Measurements from ENCODE around the gene CD52.
"Not testable (repeated sequence)": the region's sequence is repeated elsewhere in the genome, so short reads cannot be mapped to it uniquely, and the experiment has no call there.

The CD52 gene

DNA sequence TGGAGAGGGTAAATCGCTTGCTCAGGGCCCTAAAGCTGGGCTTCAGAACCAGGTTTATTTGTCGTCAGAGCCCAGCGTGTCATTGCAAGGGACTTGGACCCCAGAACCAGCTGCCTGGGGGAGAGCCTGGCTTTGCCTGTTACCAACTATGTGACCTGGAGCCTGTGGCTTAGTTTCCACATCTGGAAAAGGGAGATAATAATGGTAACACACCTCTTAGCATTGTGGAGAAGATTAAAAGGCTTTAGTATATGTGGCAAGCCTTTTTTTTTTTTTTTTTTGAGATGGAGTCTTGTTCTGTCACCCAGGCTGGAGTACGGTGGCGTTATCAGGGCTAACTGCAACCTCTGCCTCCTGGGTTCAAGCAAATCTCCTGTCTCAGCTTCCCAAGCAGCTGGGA is 12.5 kb downstream of the CD52 start:
- Histone ChIP-seq H3K9ac (ENCODE audit: low read depth in 1 of 2, low read length in 2 of 2) (no peak overlapping the region), H3K9me3 (ENCODE audit: control insufficient read depth in 2 of 2, low read length in 2 of 2) (no peaks in the 10 kb centered on the region), H3K36me3 (ENCODE audit: control insufficient read depth in 2 of 2, insufficient read depth in 2 of 2, low read length in 2 of 2) (no peaks in the 10 kb centered on the region), H3K4me1 (ENCODE audit: control insufficient read depth in 2 of 2, insufficient read depth in 2 of 2, low read length in 2 of 2) (no peaks in the 10 kb centered on the region), H3K27ac (ENCODE audit: low read depth in 2 of 2, low read length in 2 of 2) (no peak overlapping the region), H3K27me3 (ENCODE audit: control insufficient read depth in 2 of 2, insufficient read depth in 2 of 2, low read length in 2 of 2) (no peaks in the 10 kb centered on the region), H3K4me3 (ENCODE audit: low read length in 2 of 2) (no peak overlapping the region)

DNA sequence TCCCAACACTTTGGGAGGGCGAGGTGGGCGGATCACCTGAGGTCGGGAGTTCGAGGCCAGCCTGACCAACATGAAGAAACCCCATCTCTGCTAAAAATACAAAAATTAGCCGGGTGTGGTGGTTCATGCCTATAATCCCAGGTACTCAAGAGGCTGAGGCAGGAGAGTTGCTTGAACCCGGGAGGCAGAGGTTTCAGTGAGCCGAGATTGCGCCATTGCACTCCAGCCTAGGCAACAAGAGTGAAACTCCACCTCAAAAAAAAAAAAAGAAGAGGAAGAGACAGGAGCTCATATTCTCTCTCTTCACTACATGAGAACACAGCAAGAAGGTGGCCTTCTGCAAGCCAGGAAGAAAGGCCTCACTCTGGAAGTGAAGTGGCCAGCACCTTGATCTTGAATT is 15.6 kb downstream of the CD52 start:
- H3K36me3 ChIP-seq (ENCODE audit: control insufficient read depth in 2 of 2, insufficient read depth in 2 of 2, low read length in 2 of 2); H3K27ac ChIP-seq (ENCODE audit: low read depth in 2 of 2, low read length in 2 of 2); H3K4me3 ChIP-seq (ENCODE audit: low read length in 2 of 2); H3K27me3 ChIP-seq (ENCODE audit: control insufficient read depth in 2 of 2, insufficient read depth in 2 of 2, low read length in 2 of 2); H3K9ac ChIP-seq (ENCODE audit: low read depth in 1 of 2, low read length in 2 of 2); H3K4me1 ChIP-seq (ENCODE audit: control insufficient read depth in 2 of 2, insufficient read depth in 2 of 2, low read length in 2 of 2); H3K9me3 ChIP-seq (ENCODE audit: control insufficient read depth in 2 of 2, low read length in 2 of 2): not testable (repeated sequence)

DNA sequence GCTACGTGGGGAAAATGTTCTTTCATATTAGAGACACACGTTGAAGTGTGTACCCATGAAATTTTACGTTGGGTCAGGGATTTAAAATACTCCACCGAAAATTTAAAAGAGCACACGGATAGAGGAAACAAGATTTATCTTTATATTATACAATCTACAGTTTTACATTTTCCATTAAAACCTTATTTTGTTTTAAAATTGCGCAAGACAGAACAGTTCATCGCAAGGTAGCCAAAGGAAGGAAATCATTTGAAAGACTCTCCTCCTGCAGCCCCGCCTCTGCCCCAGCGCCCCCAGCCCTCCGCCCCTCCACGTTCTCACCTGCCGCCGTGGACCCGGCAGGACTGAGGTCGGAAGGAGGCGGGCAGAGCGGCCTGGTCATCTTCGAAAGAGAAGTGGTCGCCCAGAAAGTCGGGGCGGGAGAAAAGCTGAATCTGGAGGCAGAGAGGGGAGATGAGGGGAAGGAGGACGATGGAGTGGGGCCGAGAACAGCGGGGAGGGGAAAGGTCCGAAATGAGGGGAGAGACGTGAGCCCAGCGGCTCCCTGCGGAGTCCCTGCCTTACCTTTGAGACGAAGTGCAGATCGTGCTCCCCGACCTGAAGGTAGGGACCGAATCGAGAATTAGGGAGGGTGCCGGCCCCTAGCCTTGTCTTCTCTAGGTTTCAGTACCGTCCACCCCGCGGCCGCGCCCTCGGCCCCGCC is 18.2 kb downstream of the CD52 start:
- H3K27me3 ChIP-seq (ENCODE audit: control insufficient read depth in 2 of 2, insufficient read depth in 2 of 2, low read length in 2 of 2), result no peaks in the 10 kb centered on the region
- H3K27ac ChIP-seq (ENCODE audit: low read depth in 2 of 2, low read length in 2 of 2), result peak overlapping the region in 1 of 2 donors; percentile 48
- no peaks in the 10 kb centered on the region for H3K36me3 ChIP-seq (ENCODE audit: control insufficient read depth in 2 of 2, insufficient read depth in 2 of 2, low read length in 2 of 2)
- no peaks in the 10 kb centered on the region for H3K9me3 ChIP-seq (ENCODE audit: control insufficient read depth in 2 of 2, low read length in 2 of 2)
- peak overlapping the region; percentile 82 to 83 for H3K4me3 ChIP-seq (ENCODE audit: low read length in 2 of 2)
- peaks cover 4 to 7% of the 10 kb centered on the region in 2 donors for H3K4me1 ChIP-seq (ENCODE audit: control insufficient read depth in 2 of 2, insufficient read depth in 2 of 2, low read length in 2 of 2)
- peak overlapping the region; percentile 24 to 54 for H3K9ac ChIP-seq (ENCODE audit: low read depth in 1 of 2, low read length in 2 of 2)

DNA sequence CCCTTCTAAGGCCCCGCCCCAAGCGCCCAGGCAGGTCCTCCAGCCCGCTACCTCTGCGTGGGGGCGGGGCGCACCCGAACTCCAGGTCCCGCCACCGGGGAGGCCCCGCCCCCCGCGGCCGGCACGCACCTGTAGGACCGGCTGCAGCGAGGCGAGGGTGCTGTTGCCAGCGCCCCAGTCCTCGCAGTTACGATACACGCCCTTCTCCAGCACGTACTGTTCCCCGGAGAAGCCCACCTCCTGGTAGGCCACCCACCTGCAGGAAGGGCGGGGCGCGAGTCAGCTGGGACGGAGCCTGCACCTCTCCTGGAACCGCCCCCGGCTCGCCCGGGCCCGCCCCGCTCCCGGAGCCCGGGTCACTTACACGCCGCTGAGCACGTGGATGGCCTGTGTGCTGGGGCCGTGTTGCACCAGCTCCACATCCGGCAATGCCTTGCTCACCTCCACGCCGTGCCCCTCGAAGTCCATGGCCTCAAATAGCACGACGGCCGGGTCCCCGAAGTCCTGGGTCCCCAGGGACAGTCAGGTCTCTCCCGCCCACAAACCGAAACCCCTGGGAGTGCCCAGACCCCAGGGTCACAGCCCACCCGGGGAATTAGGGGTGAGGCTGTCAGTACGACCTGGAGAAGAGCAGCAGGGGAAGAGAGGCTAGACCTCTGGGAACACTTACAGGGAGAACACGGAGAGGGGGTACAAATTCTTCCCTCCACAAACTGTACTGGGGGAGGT is 18.9 kb downstream of the CD52 start:
- H3K36me3 ChIP-seq (ENCODE audit: control insufficient read depth in 2 of 2, insufficient read depth in 2 of 2, low read length in 2 of 2), result no peaks in the 10 kb centered on the region
- H3K4me1 ChIP-seq (ENCODE audit: control insufficient read depth in 2 of 2, insufficient read depth in 2 of 2, low read length in 2 of 2), result peaks cover 4 to 7% of the 10 kb centered on the region in 2 donors
- no peaks in the 10 kb centered on the region for H3K27me3 ChIP-seq (ENCODE audit: control insufficient read depth in 2 of 2, insufficient read depth in 2 of 2, low read length in 2 of 2)
- peak overlapping the region in 1 of 2 donors; percentile 48 for H3K27ac ChIP-seq (ENCODE audit: low read depth in 2 of 2, low read length in 2 of 2)
- peak overlapping the region; percentile 82 to 83 for H3K4me3 ChIP-seq (ENCODE audit: low read length in 2 of 2)
- H3K9ac ChIP-seq (ENCODE audit: low read depth in 1 of 2, low read length in 2 of 2), result peak overlapping the region in 1 of 2 donors; percentile 13
- H3K9me3 ChIP-seq (ENCODE audit: control insufficient read depth in 2 of 2, low read length in 2 of 2), result no peaks in the 10 kb centered on the region

DNA sequence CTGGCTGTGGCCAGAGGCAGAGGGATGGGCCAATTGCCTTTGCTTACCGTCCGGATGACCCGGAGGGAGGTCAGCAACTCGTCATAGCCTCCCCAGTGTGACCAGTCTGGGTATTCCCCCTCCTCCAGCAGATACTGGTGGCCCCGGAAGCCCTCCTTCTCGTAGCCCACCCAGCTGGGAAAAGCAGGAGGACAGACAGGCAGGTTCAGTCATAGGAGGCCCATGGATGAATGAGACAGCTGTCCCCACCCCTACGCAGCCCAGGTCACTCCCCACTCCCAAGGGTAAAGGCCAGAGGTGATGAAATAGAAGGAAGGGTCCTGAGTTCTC is 19.4 kb downstream of the CD52 start:
- no peak overlapping the region for H3K27ac ChIP-seq (ENCODE audit: low read depth in 2 of 2, low read length in 2 of 2)
- H3K9ac ChIP-seq (ENCODE audit: low read depth in 1 of 2, low read length in 2 of 2), result peak overlapping the region in 1 of 2 donors; percentile 13
- H3K27me3 ChIP-seq (ENCODE audit: control insufficient read depth in 2 of 2, insufficient read depth in 2 of 2, low read length in 2 of 2), result no peaks in the 10 kb centered on the region
- no peaks in the 10 kb centered on the region for H3K9me3 ChIP-seq (ENCODE audit: control insufficient read depth in 2 of 2, low read length in 2 of 2)
- H3K4me3 ChIP-seq (ENCODE audit: low read length in 2 of 2), result no peak overlapping the region
- H3K4me1 ChIP-seq (ENCODE audit: control insufficient read depth in 2 of 2, insufficient read depth in 2 of 2, low read length in 2 of 2), result peaks cover 4 to 7% of the 10 kb centered on the region in 2 donors
- no peaks in the 10 kb centered on the region for H3K36me3 ChIP-seq (ENCODE audit: control insufficient read depth in 2 of 2, insufficient read depth in 2 of 2, low read length in 2 of 2)

DNA sequence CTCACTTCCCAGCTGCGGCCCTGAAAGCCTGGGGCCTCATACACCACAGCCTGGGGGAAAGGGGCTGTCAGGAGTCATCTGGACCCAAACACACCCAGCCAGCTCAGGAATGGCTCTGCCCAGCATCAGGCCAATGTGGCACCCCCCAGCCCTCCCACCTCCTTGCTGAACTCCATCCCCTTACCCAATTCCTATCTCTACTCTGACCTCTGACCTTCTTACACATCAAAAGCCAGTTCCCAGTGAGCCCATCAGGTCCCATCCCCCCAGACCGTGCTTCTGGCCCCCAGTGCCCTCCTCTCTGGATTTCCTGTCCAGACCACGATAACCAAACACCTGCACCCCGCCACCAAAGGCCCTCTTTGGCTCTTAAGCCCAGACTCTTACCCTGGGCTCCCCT is 19.9 kb downstream of the CD52 start:
- Histone ChIP-seq H3K36me3 (ENCODE audit: control insufficient read depth in 2 of 2, insufficient read depth in 2 of 2, low read length in 2 of 2) (no peaks in the 10 kb centered on the region), H3K9me3 (ENCODE audit: control insufficient read depth in 2 of 2, low read length in 2 of 2) (no peaks in the 10 kb centered on the region), H3K27ac (ENCODE audit: low read depth in 2 of 2, low read length in 2 of 2) (no peak overlapping the region), H3K27me3 (ENCODE audit: control insufficient read depth in 2 of 2, insufficient read depth in 2 of 2, low read length in 2 of 2) (no peaks in the 10 kb centered on the region), H3K4me1 (ENCODE audit: control insufficient read depth in 2 of 2, insufficient read depth in 2 of 2, low read length in 2 of 2) (peaks cover 4 to 7% of the 10 kb centered on the region in 2 donors), H3K4me3 (ENCODE audit: low read length in 2 of 2) (no peak overlapping the region), H3K9ac (ENCODE audit: low read depth in 1 of 2, low read length in 2 of 2) (no peak overlapping the region)

DNA sequence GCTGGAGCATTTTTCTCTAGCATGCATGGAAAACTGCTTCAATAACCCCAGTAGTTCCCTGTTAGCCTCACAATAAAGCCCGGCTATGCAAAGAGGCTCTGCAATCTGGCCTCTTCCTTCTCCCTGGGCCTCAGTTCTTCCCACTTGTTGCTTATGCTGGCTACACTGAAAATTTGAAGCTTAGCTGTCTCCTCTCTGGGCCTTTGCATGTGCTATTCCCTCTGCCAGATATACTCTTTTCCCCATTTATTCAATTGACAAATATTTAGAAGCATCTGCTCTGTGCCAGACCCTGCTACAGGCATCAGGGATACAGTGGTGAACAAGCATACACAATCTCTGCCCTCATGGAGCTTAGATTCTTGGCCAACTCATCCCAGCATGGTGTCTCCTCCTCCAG is 20.9 kb downstream of the CD52 start:
- H3K27ac ChIP-seq (ENCODE audit: low read depth in 2 of 2, low read length in 2 of 2), result no peak overlapping the region
- no peaks in the 10 kb centered on the region for H3K9me3 ChIP-seq (ENCODE audit: control insufficient read depth in 2 of 2, low read length in 2 of 2)
- no peaks in the 10 kb centered on the region for H3K36me3 ChIP-seq (ENCODE audit: control insufficient read depth in 2 of 2, insufficient read depth in 2 of 2, low read length in 2 of 2)
- H3K4me3 ChIP-seq (ENCODE audit: low read length in 2 of 2), result no peak overlapping the region
- no peaks in the 10 kb centered on the region for H3K27me3 ChIP-seq (ENCODE audit: control insufficient read depth in 2 of 2, insufficient read depth in 2 of 2, low read length in 2 of 2)
- no peak overlapping the region for H3K9ac ChIP-seq (ENCODE audit: low read depth in 1 of 2, low read length in 2 of 2)
- peaks cover 4 to 7% of the 10 kb centered on the region in 2 donors for H3K4me1 ChIP-seq (ENCODE audit: control insufficient read depth in 2 of 2, insufficient read depth in 2 of 2, low read length in 2 of 2)

DNA sequence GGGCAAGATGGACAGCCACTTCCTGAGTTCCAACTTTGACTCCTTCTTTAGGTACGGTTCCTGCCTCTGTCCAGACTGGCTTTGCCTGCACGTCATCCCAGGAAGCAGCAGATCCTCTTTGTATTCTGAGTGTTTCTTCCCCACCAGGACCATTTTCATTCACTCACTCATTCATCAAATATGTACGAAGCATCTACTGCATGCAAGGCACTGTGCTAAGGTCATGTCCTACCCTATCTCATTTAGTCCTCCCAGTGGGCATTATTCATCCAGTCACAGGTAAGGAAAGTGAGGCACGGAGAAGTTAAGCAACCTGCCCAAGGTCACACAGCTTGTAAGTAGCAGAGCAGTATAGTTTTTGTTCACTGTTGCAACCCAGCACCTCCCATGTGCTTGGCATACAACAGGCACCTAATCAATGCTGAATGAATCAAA is 22.3 kb downstream of the CD52 start:
- H3K27me3 ChIP-seq (ENCODE audit: control insufficient read depth in 2 of 2, insufficient read depth in 2 of 2, low read length in 2 of 2), result no peaks in the 10 kb centered on the region
- peaks cover 4 to 7% of the 10 kb centered on the region in 2 donors for H3K4me1 ChIP-seq (ENCODE audit: control insufficient read depth in 2 of 2, insufficient read depth in 2 of 2, low read length in 2 of 2)
- no peaks in the 10 kb centered on the region for H3K9me3 ChIP-seq (ENCODE audit: control insufficient read depth in 2 of 2, low read length in 2 of 2)
- H3K27ac ChIP-seq (ENCODE audit: low read depth in 2 of 2, low read length in 2 of 2), result no peak overlapping the region
- no peak overlapping the region for H3K4me3 ChIP-seq (ENCODE audit: low read length in 2 of 2)
- no peaks in the 10 kb centered on the region for H3K36me3 ChIP-seq (ENCODE audit: control insufficient read depth in 2 of 2, insufficient read depth in 2 of 2, low read length in 2 of 2)
- H3K9ac ChIP-seq (ENCODE audit: low read depth in 1 of 2, low read length in 2 of 2), result no peak overlapping the region

DNA sequence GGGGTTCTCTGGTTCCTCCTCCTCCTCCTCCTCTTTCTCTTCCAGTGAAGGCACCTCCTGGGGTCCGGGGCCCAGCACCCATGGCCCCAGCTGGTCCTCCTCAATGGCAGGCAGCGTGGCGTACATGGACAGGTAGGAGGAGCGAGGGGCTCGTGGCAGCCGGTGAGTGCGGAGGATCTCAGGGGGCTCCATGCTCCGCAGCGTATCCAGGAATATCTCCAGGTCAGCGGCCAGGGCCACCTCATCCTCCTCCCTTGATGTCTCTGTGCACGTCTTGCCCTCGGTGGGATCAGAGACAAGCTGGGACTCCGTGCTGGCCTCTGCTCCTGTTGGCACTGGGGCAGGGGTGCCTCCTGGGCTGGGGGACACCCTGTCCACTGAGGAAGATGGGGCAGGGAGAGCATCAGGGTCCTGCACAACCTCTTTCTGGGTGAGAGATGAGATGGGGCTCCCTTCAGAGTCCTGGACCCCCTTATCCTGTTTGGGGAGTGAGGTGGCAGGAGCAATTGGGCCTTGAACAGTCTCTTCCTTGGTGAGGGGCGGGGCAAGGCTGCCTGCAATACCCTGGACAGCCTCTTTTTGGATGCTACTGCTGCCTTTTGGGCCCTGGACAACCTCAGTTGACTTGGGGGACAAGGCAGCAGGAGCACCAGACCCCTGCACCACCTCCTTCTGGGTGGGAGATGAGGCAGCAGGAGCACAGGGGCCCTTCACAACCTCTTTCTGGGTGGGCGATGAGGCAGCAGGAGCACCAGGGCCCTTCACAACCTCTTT is 26.6 kb downstream of the CD52 start:
- no peaks in the 10 kb centered on the region for H3K36me3 ChIP-seq (ENCODE audit: control insufficient read depth in 2 of 2, insufficient read depth in 2 of 2, low read length in 2 of 2)
- no peak overlapping the region for H3K27ac ChIP-seq (ENCODE audit: low read depth in 2 of 2, low read length in 2 of 2)
- H3K4me3 ChIP-seq (ENCODE audit: low read length in 2 of 2), result no peak overlapping the region
- H3K9ac ChIP-seq (ENCODE audit: low read depth in 1 of 2, low read length in 2 of 2), result no peak overlapping the region
- H3K9me3 ChIP-seq (ENCODE audit: control insufficient read depth in 2 of 2, low read length in 2 of 2), result no peaks in the 10 kb centered on the region
- H3K4me1 ChIP-seq (ENCODE audit: control insufficient read depth in 2 of 2, insufficient read depth in 2 of 2, low read length in 2 of 2), result no peaks in the 10 kb centered on the region
- H3K27me3 ChIP-seq (ENCODE audit: control insufficient read depth in 2 of 2, insufficient read depth in 2 of 2, low read length in 2 of 2), result no peaks in the 10 kb centered on the region

DNA sequence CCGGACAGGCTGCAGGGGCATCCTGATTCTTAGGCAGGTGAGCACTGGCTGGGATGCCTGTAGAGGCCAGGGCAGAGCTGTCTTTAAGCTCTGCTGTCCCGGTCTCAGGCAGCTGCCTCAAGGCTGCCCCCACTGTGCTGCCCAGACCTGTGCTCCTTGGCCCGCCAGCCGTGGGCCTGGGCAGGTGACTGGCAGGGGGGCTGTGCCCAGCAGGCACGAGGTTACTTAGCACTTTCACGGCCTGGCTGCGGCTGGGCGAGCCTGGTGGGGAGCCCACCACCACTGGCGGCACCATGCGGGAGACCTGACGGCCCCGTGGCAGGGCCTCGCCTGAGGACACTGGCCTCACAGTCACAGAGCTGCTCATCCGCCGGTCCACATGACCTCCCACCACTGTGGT is 28.0 kb downstream of the CD52 start:
- no peak overlapping the region for H3K9ac ChIP-seq (ENCODE audit: low read depth in 1 of 2, low read length in 2 of 2)
- H3K4me1 ChIP-seq (ENCODE audit: control insufficient read depth in 2 of 2, insufficient read depth in 2 of 2, low read length in 2 of 2), result peaks cover 2 to 4% of the 10 kb centered on the region in 2 donors
- H3K27ac ChIP-seq (ENCODE audit: low read depth in 2 of 2, low read length in 2 of 2), result no peak overlapping the region
- H3K4me3 ChIP-seq (ENCODE audit: low read length in 2 of 2), result no peak overlapping the region
- no peaks in the 10 kb centered on the region for H3K27me3 ChIP-seq (ENCODE audit: control insufficient read depth in 2 of 2, insufficient read depth in 2 of 2, low read length in 2 of 2)
- H3K36me3 ChIP-seq (ENCODE audit: control insufficient read depth in 2 of 2, insufficient read depth in 2 of 2, low read length in 2 of 2), result no peaks in the 10 kb centered on the region
- H3K9me3 ChIP-seq (ENCODE audit: control insufficient read depth in 2 of 2, low read length in 2 of 2), result no peaks in the 10 kb centered on the region
